Measurements from ENCODE around the gene PLCB1. TPM values are rescaled to one million over a fixed set of nuclear protein-coding genes. Genes with fewer than 3 reads are reported as not detected.

Gene PLCB1
- total and polyA plus RNA-seq, 4 donors: 1.6 to 43.8 (median 6.1) TPM

- Histone ChIP-seq H3K4me1 (ENCODE audit: control insufficient read depth in 5 of 5, insufficient read depth in 5 of 5, low read length in 5 of 5) (peaks cover 0 to 6% (median 0%) of the 10 kb centered on the region in 5 donors), H3K4me3 (no peak overlapping the region), H3K9ac (ENCODE audit: insufficient read depth in 1 of 2, low read length in 2 of 2) (no peak overlapping the region), H3K9me3 (ENCODE audit: control insufficient read depth in 4 of 4, insufficient read depth in 3 of 4, low read length in 3 of 4) (no peaks in the 10 kb centered on the region), H3K27me3 (ENCODE audit: control insufficient read depth in 3 of 3, insufficient read depth in 3 of 3, low read length in 2 of 3) (no peaks in the 10 kb centered on the region), H3K36me3 (ENCODE audit: control insufficient read depth in 4 of 4, insufficient read depth in 4 of 4, low read length in 4 of 4) (no peaks in the 10 kb centered on the region), H3K27ac (ENCODE audit: low read depth in 1 of 2, low read length in 1 of 2) (no peak overlapping the region)
- ATAC-seq (ENCODE audit: insufficient read depth, low FRiP score): no peak
- peak; percentile 15 to 23 (median 20) for DNase-seq
- WGBS, 2 donors: 68 to 71% methylated on average over 11 of the region's 11 CpGs
- peak; percentile 10 for TF ChIP-seq CTCF (IDR thresholded peaks at IDR 0.05; ENCODE audit: control extremely low read depth, extremely low read depth)
Measured at GRCh38 chr20:8305449-8305978, 173.4 kb downstream of the PLCB1 start.

GRCh38 chr20:8306937-8307336 lies 174.9 kb downstream of the PLCB1 start:
- DNase-seq: no peak
- Histone ChIP-seq H3K27ac (ENCODE audit: low read depth in 1 of 2, low read length in 1 of 2) (no peak overlapping the region), H3K9me3 (ENCODE audit: control insufficient read depth in 4 of 4, insufficient read depth in 3 of 4, low read length in 3 of 4) (no peaks in the 10 kb centered on the region), H3K27me3 (ENCODE audit: control insufficient read depth in 3 of 3, insufficient read depth in 3 of 3, low read length in 2 of 3) (no peaks in the 10 kb centered on the region), H3K9ac (ENCODE audit: insufficient read depth in 1 of 2, low read length in 2 of 2) (no peak overlapping the region), H3K4me1 (ENCODE audit: control insufficient read depth in 5 of 5, insufficient read depth in 5 of 5, low read length in 5 of 5) (peaks cover 0 to 6% (median 0%) of the 10 kb centered on the region in 5 donors), H3K36me3 (ENCODE audit: control insufficient read depth in 4 of 4, insufficient read depth in 4 of 4, low read length in 4 of 4) (no peaks in the 10 kb centered on the region), H3K4me3 (no peak overlapping the region)
- TF ChIP-seq CTCF (IDR thresholded peaks at IDR 0.05; ENCODE audit: control extremely low read depth, extremely low read depth): no peak
- no peak for ATAC-seq (ENCODE audit: insufficient read depth, low FRiP score)
- 32 to 50% methylated on average over 3 of the region's 3 CpGs for WGBS, 2 donors

- H3K27me3 ChIP-seq (ENCODE audit: control insufficient read depth in 3 of 3, insufficient read depth in 3 of 3, low read length in 2 of 3): no peaks in the 10 kb centered on the region
- WGBS, 2 donors: 76 to 86% methylated on average over 5 of the region's 5 CpGs
- no peak for TF ChIP-seq CTCF (IDR thresholded peaks at IDR 0.05; ENCODE audit: control extremely low read depth, extremely low read depth)
- no peaks in the 10 kb centered on the region for H3K9me3 ChIP-seq (ENCODE audit: control insufficient read depth in 4 of 4, insufficient read depth in 3 of 4, low read length in 3 of 4)
- H3K4me1 ChIP-seq (ENCODE audit: control insufficient read depth in 5 of 5, insufficient read depth in 5 of 5, low read length in 5 of 5): peaks cover 0 to 4% (median 0%) of the 10 kb centered on the region in 5 donors
- no peak overlapping the region for H3K27ac ChIP-seq (ENCODE audit: low read depth in 1 of 2, low read length in 1 of 2)
- no peak overlapping the region for H3K4me3 ChIP-seq
- no peak for ATAC-seq (ENCODE audit: insufficient read depth, low FRiP score)
- no peak overlapping the region for H3K9ac ChIP-seq (ENCODE audit: insufficient read depth in 1 of 2, low read length in 2 of 2)
- DNase-seq: peak in 2 of 3 donors; percentile 11 to 25
- no peaks in the 10 kb centered on the region for H3K36me3 ChIP-seq (ENCODE audit: control insufficient read depth in 4 of 4, insufficient read depth in 4 of 4, low read length in 4 of 4)
Measured at GRCh38 chr20:8309634-8310033, 177.6 kb downstream of the PLCB1 start.

GRCh38 chr20:8310618-8311017 lies 178.6 kb downstream of the PLCB1 start:
- TF ChIP-seq CTCF (IDR thresholded peaks at IDR 0.05; ENCODE audit: control extremely low read depth, extremely low read depth): no peak
- Histone ChIP-seq H3K27me3 (ENCODE audit: control insufficient read depth in 3 of 3, insufficient read depth in 3 of 3, low read length in 2 of 3) (no peaks in the 10 kb centered on the region), H3K27ac (ENCODE audit: low read depth in 1 of 2, low read length in 1 of 2) (no peak overlapping the region), H3K9me3 (ENCODE audit: control insufficient read depth in 4 of 4, insufficient read depth in 3 of 4, low read length in 3 of 4) (no peaks in the 10 kb centered on the region), H3K9ac (ENCODE audit: insufficient read depth in 1 of 2, low read length in 2 of 2) (no peak overlapping the region), H3K36me3 (ENCODE audit: control insufficient read depth in 4 of 4, insufficient read depth in 4 of 4, low read length in 4 of 4) (no peaks in the 10 kb centered on the region), H3K4me3 (no peak overlapping the region), H3K4me1 (ENCODE audit: control insufficient read depth in 5 of 5, insufficient read depth in 5 of 5, low read length in 5 of 5) (peaks cover 0 to 2% (median 0%) of the 10 kb centered on the region in 5 donors)
- WGBS, 2 donors: 74 to 84% methylated on average over 4 of the region's 4 CpGs
- ATAC-seq (ENCODE audit: insufficient read depth, low FRiP score) (no peak), DNase-seq (no peak)
